Ureter (tissue), 1 donor: Measurements from ENCODE around the gene SOX8. TPM values are rescaled to one million over a fixed set of nuclear protein-coding genes. Genes with fewer than 3 reads are reported as not detected.

ENCODE experiments used
- DNase-seq: peaks from one replicate; pipeline ENCODE4 v3.0.0-alpha.2; 2020; ENCODE audit warnings: low spot score
- total RNA-seq: library from RNA; stranded (reverse); gene quantifications from one replicate; pipeline ENCODE4 v1.2.4, GENCODE V29; 2023
- donor health status: DM: yes; HTN: yes; CAD: no.

Gene SOX8
- total RNA-seq, 1 donor from 2014 or later, result 0.73 TPM

GRCh38 chr16:1026057-1026783, 44.6 kb downstream of the SOX8 start:
- DNase-seq, result no peak

GRCh38 chr16:1026784-1027500, 45.4 kb downstream of the SOX8 start:
- no peak for DNase-seq

- DNase-seq, result no peak
These were observed 45.9 kb downstream of the SOX8 start for GRCh38 chr16:1027501-1027815.

GRCh38 chr16:1028056-1028455, 46.5 kb downstream of the SOX8 start:
- no peak for DNase-seq

- no peak for DNase-seq
These were observed 47.1 kb downstream of the SOX8 start for GRCh38 chr16:1028524-1029258.

- DNase-seq, result no peak
These were observed 47.6 kb downstream of the SOX8 start for GRCh38 chr16:1029259-1029545.

- DNase-seq, result no peak
These were observed 48.9 kb downstream of the SOX8 start for GRCh38 chr16:1030473-1030901.

GRCh38 chr16:1031666-1032065, 50.1 kb downstream of the SOX8 start:
- no peak for DNase-seq

- DNase-seq, result no peak
These were observed 51.0 kb downstream of the SOX8 start for GRCh38 chr16:1032607-1033006.

- DNase-seq, result no peak
These were observed 51.6 kb downstream of the SOX8 start for GRCh38 chr16:1033128-1033679.

- DNase-seq, result no peak
These were observed 52.9 kb downstream of the SOX8 start for GRCh38 chr16:1034230-1035065.

- DNase-seq, result no peak
These were observed 53.5 kb downstream of the SOX8 start for GRCh38 chr16:1035066-1035415.

GRCh38 chr16:1036166-1036565, 54.6 kb downstream of the SOX8 start:
- DNase-seq, result no peak

Other genes starting within 250 kb of the SOX8 start
- 38.9 TPM for gene CIAO3, start 240.8 kb upstream of the SOX8 start, total RNA-seq
- 1.4 TPM for gene MSLN, start 221.0 kb upstream of the SOX8 start, total RNA-seq
- 18.7 TPM for gene RPUSD1, start 193.4 kb upstream of the SOX8 start, total RNA-seq
- 13.3 TPM for gene CHTF18, start 193.2 kb upstream of the SOX8 start, total RNA-seq
- gene GNG13, start 181.0 kb upstream of the SOX8 start, total RNA-seq, result 0.52 TPM
- 32.1 TPM for gene LMF1, start 10.8 kb upstream of the SOX8 start, total RNA-seq
- 0.47 TPM for gene SSTR5, start 91.0 kb downstream of the SOX8 start, total RNA-seq
- not detected for gene C1QTNF8, start 114.5 kb downstream of the SOX8 start, total RNA-seq
- 24.4 TPM for gene CACNA1H, start 171.3 kb downstream of the SOX8 start, total RNA-seq
- 1.7 TPM for gene TPSG1, start 243.5 kb downstream of the SOX8 start, total RNA-seq
- gene TPSB2, start 248.4 kb downstream of the SOX8 start, total RNA-seq, result 36.9 TPM